A673 (cell line): ENCODE data around the gene NEK5. TPM values are rescaled to one million over a fixed set of nuclear protein-coding genes. Genes with fewer than 3 reads are reported as not detected.
A peak's percentile ranks its signal among the peaks of the same experiment; 100 is the strongest.
"Not testable (repeated sequence)": the region's sequence is repeated elsewhere in the genome, so short reads cannot be mapped to it uniquely, and the experiment has no call there.

Experiments
- Bru-seq: library from RNA; stranded (reverse); fragments of 400-500 nt; gene quantifications from one replicate; lab custom pipeline; 2021; lab: Mats Ljungman, UMichigan
- BruChase-seq, 2 experiments: library from RNA; stranded (reverse); fragments of 400-500 nt; gene quantifications; one replicate each; lab custom pipeline; 2021; lab: Mats Ljungman, UMichigan
- BruUV-seq: library from RNA; stranded (reverse); fragments of 400-500 nt; replicated peaks from 2 replicates; lab custom pipeline; 2021; lab: Mats Ljungman, UMichigan
- CTCF ChIA-PET: fragments of 300-600 bp; sonication (Branson Sonifier 250); formaldehyde crosslinking; loops from one replicate; lab custom pipeline; 2022; ENCODE audit warnings: antibody characterized with exemption; lab: Charles Lee
- POLR2A ChIA-PET: fragments of 300-600 bp; sonication (Branson Sonifier 250); formaldehyde crosslinking; loops from one replicate; lab custom pipeline; 2022; ENCODE audit warnings: antibody characterized with exemption; ENCODE audit not compliant: low non-redundant PET; lab: Charles Lee
- DNase-seq: peaks from one replicate; pipeline ENCODE4 v3.0.0-alpha.2; 2015; ENCODE audit warnings: low spot score
- H3K27ac ChIP-seq: fragments of 200-600 bp; sonication (generic); 2 replicates; pipeline ENCODE4 v1.5.1; 2016; ENCODE audit warnings: mixed run types, low read depth, mild to moderate bottlenecking, mixed read lengths, antibody characterized with exemption, low read length; ENCODE audit not compliant: poor library complexity, severe bottlenecking
- H3K27me3 ChIP-seq: fragments of 200-600 bp; sonication (generic); replicated peaks from 2 replicates; pipeline ENCODE4 v1.6.1; 2017; ENCODE audit warnings: mixed run types, low read depth, mild to moderate bottlenecking, mixed read lengths, antibody characterized with exemption, low read length; ENCODE audit not compliant: insufficient read depth, poor library complexity
- H3K36me3 ChIP-seq: fragments of 200-600 bp; sonication (generic); 2 replicates; pipeline ENCODE4 v1.6.1; 2016; ENCODE audit warnings: mixed run types, mild to moderate bottlenecking, mixed read lengths, antibody characterized with exemption, low read length; ENCODE audit not compliant: insufficient read depth, poor library complexity, severe bottlenecking
- H3K4me1 ChIP-seq: fragments of 200-600 bp; sonication (generic); 2 replicates; pipeline ENCODE4 v1.6.1; 2017; ENCODE audit warnings: mixed run types, mild to moderate bottlenecking, mixed read lengths, antibody characterized with exemption, low read length; ENCODE audit not compliant: insufficient read depth, poor library complexity, severe bottlenecking
- H3K4me3 ChIP-seq: fragments of 200-600 bp; sonication (generic); 2 replicates; pipeline ENCODE4 v1.5.1; 2016; ENCODE audit warnings: low read depth, mixed run types, mild to moderate bottlenecking, mixed read lengths, low read length; ENCODE audit not compliant: poor library complexity, severe bottlenecking
- H3K9me3 ChIP-seq: fragments of 200-600 bp; sonication (generic); 2 replicates; pipeline ENCODE4 v1.6.1; 2016; ENCODE audit warnings: mixed run types, low read depth, mild to moderate bottlenecking, mixed read lengths, antibody characterized with exemption, low read length; ENCODE audit not compliant: poor library complexity, severe bottlenecking
- CTCF ChIP-seq: fragments of 300-800, 200-600 bp; sonication (generic); conservative IDR thresholded peaks from 2 replicates; pipeline ENCODE4 v1.5.1; 2017; ENCODE audit warnings: low read depth, mild to moderate bottlenecking, antibody characterized with exemption, low read length, moderate library complexity, mixed read lengths
- EZH2 ChIP-seq: fragments of 200-600 bp; sonication (generic); IDR thresholded peaks from 2 replicates; pipeline ENCODE4 v1.6.1; 2017; ENCODE audit warnings: borderline replicate concordance, low read depth, mild to moderate bottlenecking, mixed read lengths, antibody characterized with exemption, low read length; ENCODE audit not compliant: poor library complexity, severe bottlenecking
- intact Hi-C: fragments of 100-400 bp; cut with micrococcal nuclease; formaldehyde crosslinking; loops from one replicate; pipeline ENCODE4 v1.10.0; 2022; ENCODE audit not compliant: unreplicated experiment
- long read RNA-seq: library from polyadenylated mRNA; stranded (forward); transcript quantifications from one replicate; pipeline ENCODE4 v2.0.0, GENCODE V29; 2022
- total RNA-seq: library from RNA; stranded (reverse); gene quantifications from 2 replicates; pipeline ENCODE4 v1.2.3, GENCODE V29; 2021

The NEK5 gene
- 0.13 TPM in 1 of 2 replicates, not detected in the other for total RNA-seq
- percentile 16 among the genes with signal in this experiment for Bru-seq, nascent RNA
- percentile 15 among the genes with signal in this experiment for BruChase-seq, experiment 1, labeled RNA remaining after a 2-hour chase
- percentile 10 among the genes with signal in this experiment for BruChase-seq, experiment 2, labeled RNA remaining after a 6-hour chase
- long read RNA-seq, partial matches to known transcripts, result 0 of 2 reads
- long read RNA-seq, other reads (novel, unspliced or antisense), result 2 of 2 reads

- DNase-seq, result peak; percentile 70
- Histone ChIP-seq H3K4me3 (peak within 1 kb of the TSS; percentile 63), H3K27me3 (no peaks in the 10 kb centered on the region), H3K4me1 (peaks cover 3% of the 10 kb centered on the region), H3K36me3 (no peaks in the 10 kb centered on the region), H3K27ac (no peak within 1 kb of the TSS), H3K9me3 (no peaks in the 10 kb centered on the region)
- ChIA-PET POLR2A (interaction anchor here (0.7 kb wide), 1 partner anchor 696 kb away, joined by 3 read pairs; no protein-coding TSS in a partner anchor), CTCF (interaction anchor here (0.6 to 0.9 kb wide), 2 partner anchors 65 to 137 kb away, joined by 3 read pairs; no protein-coding TSS in a partner anchor)
- TF ChIP-seq CTCF (peak; percentile 83), EZH2 (no peak)
- BruUV-seq, result no TSS peak
- intact Hi-C loops, result loop anchor here (5.0 to 10.0 kb wide), 2 partner anchors 312 to 984 kb away; no protein-coding TSS in a partner anchor
These were observed at the start of gene NEK5 for GRCh38 chr13:52128714-52129700. TSS of gene NEK5 (minus strand) at chr13:52129073. CDS start at chr13:52127482, 1,591 bp downstream.

GRCh38 chr13:52177276-52177675 is 48.4 kb upstream of the NEK5 start:
- H3K27ac ChIP-seq, result no peak overlapping the region
- ChIA-PET CTCF (no interaction called here), POLR2A (no interaction called here)
- no peak for DNase-seq
- no TSS peak for BruUV-seq
- TF ChIP-seq CTCF (no peak), EZH2 (no peak)
- peaks cover 19% of the 10 kb centered on the region for H3K36me3 ChIP-seq
- H3K27me3 ChIP-seq, result no peaks in the 10 kb centered on the region
- intact Hi-C loops, result no loop called here
- H3K4me3 ChIP-seq, result no peak overlapping the region
- no peaks in the 10 kb centered on the region for H3K4me1 ChIP-seq
- no peaks in the 10 kb centered on the region for H3K9me3 ChIP-seq

GRCh38 chr13:52173970-52174369 is 45.1 kb upstream of the NEK5 start:
- intact Hi-C loops, CTCF ChIA-PET, H3K27me3 ChIP-seq, DNase-seq, H3K4me1 ChIP-seq, POLR2A ChIA-PET, BruUV-seq, H3K27ac ChIP-seq, H3K4me3 ChIP-seq, H3K9me3 ChIP-seq: not testable (repeated sequence)
- H3K36me3 ChIP-seq, result peaks cover 17% of the 10 kb centered on the region
